HG03108 (cell line): Measurements from ENCODE around the gene NSUN4.
"Not testable (repeated sequence)": the region's sequence is repeated elsewhere in the genome, so short reads cannot be mapped to it uniquely, and the experiment has no call there.

ENCODE experiments used
- ATAC-seq: cut with Tn5 transposase; IDR thresholded peaks from one replicate; pipeline ENCODE4 v1.9.1; 2021; ENCODE audit warnings: moderate library complexity; ENCODE audit not compliant: unreplicated experiment

The NSUN4 gene

GRCh38 chr1:46364612-46365011 lies 24.0 kb downstream of the NSUN4 start:
- ATAC-seq, result no peak

DNA sequence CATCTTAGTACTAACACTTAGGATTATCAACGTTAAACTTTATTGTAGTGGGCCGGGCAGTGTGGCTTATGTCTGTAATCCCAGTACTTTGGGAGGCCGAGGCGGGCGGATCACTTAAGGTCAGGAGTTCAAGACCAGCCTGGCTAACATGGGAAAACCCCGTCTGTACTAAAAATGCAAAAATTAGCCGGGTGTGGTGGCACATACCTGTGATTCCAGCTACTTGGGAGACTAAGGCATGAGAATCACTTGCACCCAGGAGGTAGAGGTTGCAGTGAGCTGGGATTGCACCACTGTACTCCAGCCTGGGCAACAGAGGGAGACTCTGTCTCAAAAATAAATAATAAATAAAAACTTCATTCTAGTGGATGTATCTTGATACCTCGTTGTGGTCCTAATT lies 25.2 kb downstream of the NSUN4 start:
- not testable (repeated sequence) for ATAC-seq

DNA sequence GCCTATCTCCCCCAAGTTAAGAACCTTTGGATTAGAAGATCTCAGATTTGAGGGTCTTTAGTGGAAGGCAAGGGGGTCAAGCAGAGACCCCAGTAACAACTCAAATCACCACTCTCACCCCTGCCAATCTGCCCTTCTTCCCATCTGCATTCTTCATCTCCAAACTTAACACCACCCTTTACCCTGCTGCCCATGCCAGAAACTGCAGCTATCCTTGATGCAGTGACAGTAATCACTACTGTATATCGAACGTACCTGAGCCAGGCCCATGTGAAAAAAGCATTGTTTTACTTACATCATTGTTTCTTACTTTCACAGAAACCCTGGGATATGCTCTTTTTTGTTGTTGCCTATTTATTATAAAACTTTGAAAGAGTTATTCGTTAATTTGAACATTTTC lies 26.5 kb downstream of the NSUN4 start:
- ATAC-seq, result no peak

GRCh38 chr1:46367701-46368100 lies 27.1 kb downstream of the NSUN4 start:
- not testable (repeated sequence) for ATAC-seq

- no peak for ATAC-seq
These were observed 28.2 kb downstream of the NSUN4 start for GRCh38 chr1:46368791-46369190.

DNA sequence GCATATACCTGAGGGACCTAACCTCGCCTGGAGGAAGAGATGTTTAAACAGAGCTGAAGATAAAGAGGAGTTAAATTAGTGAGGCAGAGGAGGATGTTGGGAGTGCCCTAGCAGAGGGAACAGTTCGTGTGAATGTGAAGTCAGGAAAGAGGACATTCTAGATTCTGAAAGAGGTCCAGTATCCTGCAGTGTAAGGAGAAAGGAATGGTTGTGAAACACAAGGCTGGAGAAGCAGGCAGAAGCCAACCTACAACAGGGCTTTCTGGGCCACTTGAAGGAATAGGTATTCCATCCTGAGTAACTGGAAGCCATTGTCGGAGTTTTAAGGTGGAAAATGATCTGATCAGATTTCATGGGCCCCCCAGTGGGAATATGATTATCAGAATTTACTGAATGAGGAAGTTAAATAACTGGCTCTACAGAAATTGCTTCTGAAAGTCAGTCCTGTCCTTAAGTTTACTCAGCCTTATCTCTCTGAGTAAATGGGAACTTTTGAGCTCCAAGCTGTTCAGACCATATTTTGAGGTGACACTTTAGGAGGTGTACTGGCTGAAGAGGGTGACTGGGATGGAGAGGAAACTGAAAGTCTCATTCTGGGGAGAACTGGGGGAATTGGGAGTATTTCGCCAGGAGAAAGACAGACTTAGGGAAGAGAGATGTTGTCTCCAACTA lies 29.1 kb downstream of the NSUN4 start:
- ATAC-seq, result no peak

DNA sequence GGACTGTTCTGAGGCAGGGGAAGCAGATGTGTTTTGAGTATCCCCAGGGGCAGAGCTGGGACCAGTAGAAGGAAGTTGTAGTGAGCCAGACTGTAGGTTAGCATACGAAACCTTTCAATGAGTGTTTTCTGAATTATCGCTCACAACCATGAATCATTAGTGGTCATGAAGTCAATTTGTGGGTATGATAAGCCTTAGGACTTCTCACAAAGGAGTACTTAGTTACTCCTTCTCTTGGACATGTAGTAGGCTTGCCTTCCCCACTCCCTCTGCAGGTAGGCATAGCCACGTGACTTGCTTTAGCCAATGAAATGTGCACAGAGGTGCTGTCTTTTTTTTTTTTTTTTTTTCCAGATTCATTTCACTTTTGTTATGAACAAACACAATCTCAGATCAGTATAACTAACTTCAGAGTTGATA lies 29.6 kb downstream of the NSUN4 start:
- no peak for ATAC-seq

- no peak for ATAC-seq
These were observed 31.8 kb downstream of the NSUN4 start for GRCh38 chr1:46372431-46372830.

- ATAC-seq, result no peak
These were observed 39.4 kb downstream of the NSUN4 start for GRCh38 chr1:46379996-46380395.

GRCh38 chr1:46380508-46380907 lies 39.9 kb downstream of the NSUN4 start:
- ATAC-seq, result no peak

DNA sequence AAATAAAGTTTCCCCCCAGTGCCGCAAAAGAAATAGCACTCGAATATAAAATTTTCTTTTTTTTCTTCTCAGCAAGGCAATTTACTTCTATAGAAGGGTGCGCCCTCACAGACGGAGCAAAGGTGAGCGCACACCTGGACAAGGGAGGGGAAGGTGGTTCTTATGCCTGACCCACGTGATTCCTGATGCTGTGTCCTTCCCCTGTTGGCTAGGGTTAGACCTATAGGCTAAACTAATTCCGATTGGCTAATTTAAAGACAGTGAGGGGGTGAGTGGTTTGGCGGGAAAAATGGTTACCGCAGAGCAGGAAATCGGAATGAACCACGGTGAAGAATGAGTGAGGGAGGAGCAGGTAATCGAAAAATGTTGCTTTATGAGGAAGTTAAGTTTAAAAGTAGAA lies 52.9 kb downstream of the NSUN4 start:
- no peak for ATAC-seq

GRCh38 chr1:46394108-46394871 lies 53.7 kb downstream of the NSUN4 start, which contains the start of gene FAAH:
FAAH (plus strand) TSS chr1:46394317; CDS start chr1:46394349, 32 bp downstream.
- ATAC-seq, result no peak

DNA sequence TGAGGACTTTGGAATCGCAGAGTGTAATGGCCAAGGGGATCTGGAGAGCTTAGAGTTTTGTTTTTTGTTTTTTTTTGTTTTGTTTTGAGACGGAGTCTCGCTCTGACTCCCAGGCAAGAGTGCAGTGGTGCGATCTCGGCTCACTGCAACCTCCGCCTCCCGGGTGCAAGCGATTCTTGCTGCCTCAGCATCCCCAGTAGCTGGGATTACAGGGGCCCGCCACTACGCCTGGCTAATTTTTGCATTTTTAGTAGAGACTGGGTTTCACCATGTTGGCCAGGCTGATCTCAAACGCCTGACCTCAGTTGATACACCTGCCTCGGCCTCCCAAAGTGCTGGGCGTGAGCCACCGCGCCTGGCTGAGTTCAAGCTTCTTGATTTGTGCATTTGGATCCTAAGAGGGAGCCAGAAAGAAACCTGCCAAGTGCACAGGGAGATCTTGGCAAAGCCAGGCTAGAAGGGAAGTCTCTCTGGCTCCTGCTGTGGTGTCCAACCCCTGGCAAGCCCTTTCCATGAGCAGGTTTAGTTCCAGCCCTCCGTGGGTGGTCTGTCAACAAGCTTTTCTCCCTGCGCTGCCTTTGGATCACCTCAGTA lies 54.4 kb downstream of the NSUN4 start:
- no peak for ATAC-seq

- ATAC-seq, result no peak
These were observed 56.1 kb downstream of the NSUN4 start for GRCh38 chr1:46396441-46397398.

GRCh38 chr1:46399307-46399706 lies 58.7 kb downstream of the NSUN4 start:
- no peak for ATAC-seq

DNA sequence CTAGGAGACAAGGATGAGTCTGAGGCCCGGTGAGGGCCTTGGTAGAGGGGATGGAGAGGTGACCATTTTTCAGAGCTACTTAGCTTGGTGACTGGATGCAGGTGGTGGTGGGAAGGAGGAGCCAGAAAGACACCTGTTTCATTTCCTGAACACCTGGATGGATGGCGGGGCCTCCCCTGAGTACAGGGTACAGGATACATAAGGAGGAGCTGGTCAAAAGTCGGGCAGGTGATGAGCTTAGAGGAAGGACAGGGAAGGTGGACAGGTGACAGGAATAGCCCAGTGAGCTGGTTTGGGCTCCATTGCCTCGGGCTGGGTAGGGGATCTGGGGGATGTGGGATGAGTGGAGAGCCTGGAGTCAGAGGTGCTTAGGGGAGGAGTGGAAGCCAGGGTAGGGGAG lies 59.8 kb downstream of the NSUN4 start:
- ATAC-seq, result no peak

DNA sequence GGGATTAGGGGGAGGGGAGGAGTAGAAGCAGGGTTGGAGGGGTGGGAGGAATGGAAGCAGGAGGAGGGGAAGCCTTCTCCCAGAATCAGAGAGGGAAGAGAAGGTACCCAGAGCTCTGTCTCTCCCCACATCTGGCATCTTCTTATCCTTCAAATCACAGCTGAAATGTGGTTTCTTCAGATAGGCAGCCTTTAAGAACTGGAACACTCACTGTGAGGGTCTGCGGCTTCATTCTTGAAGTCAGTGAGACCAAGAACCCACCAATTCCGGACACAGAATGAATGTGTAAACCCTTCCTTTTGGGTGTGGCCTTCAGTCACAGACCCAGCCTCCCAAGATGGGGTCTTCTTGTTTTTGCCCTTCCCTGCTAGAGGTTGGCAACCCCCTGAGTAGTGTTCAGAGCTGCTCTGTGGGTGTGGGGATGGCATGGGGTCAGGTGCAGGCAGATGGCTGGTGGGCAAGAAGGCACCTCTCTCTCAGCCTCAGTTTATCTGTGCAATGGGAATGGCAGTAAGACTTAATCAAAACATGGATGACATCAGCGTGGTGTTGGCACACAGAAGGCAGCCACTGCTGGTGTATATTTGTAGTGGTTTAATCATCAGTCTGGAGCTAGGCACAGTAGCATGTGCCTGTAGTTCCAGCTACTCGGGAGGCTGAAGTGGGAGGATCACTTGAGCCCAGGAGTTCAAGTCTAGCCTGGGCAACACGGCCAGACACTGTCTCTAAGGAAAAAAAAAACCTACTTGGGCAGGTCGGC lies 60.7 kb downstream of the NSUN4 start:
- no peak for ATAC-seq

DNA sequence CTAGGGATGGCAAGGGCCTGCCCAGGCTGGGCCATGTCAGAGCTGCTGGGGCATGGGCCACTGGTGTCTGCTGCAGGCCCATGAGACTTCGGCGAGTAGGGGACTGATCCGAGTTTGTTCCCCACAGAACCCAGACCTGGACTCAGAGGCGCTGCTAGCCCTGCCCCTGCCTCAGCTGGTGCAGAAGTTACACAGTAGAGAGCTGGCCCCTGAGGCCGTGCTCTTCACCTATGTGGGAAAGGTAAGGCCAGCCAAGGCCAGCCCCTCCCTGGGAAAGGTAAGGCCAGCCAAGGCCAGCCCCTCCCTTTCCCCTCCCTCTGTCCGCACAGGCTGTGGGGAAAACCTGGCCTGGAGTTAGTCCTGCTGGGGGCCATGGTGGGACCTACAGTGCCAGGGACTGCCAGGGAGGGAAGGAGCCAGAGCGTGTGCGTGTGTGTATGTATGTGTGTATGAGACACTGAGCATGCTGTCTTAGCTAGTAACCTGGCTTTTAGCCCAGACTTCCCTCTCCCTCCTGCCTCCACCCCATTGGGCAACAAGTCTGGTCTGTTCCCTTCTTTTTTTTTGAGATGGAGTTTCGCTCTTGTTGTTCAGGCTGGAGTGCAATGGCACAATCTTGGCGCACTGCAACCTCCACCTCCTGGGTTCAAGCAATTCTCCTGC lies 61.5 kb downstream of the NSUN4 start:
- no peak for ATAC-seq

DNA sequence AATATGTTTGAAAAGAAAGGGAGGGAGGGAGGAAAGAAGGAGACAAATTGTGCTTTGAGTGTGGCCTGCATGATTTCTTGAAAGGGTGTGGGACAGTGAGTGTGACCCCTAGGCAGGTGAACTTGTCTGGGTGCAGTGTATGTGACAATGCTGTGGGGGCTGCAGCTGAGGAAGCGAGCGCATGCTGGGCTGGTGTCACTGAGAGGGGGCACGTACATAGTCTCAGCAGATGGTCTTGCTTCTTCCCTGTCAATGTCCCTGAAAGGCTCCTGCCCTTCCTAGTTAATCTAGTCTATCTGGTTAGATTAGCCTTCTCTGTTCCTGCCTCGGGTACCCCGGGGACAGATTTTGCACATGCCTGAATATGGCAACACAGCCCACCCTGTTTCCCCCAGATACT lies 63.3 kb downstream of the NSUN4 start:
- no peak for ATAC-seq
